NCI-H345 treated with DMSO at 0.1 percent for 48 hours (cell line): ENCODE measurements around the gene RFX4.

ENCODE experiments used
- DNase-seq: peaks from one replicate; lab custom pipeline; 2025; ENCODE audit not compliant: unreplicated experiment; lab: John Stamatoyannopoulos, UW

RFX4 gene

DNA sequence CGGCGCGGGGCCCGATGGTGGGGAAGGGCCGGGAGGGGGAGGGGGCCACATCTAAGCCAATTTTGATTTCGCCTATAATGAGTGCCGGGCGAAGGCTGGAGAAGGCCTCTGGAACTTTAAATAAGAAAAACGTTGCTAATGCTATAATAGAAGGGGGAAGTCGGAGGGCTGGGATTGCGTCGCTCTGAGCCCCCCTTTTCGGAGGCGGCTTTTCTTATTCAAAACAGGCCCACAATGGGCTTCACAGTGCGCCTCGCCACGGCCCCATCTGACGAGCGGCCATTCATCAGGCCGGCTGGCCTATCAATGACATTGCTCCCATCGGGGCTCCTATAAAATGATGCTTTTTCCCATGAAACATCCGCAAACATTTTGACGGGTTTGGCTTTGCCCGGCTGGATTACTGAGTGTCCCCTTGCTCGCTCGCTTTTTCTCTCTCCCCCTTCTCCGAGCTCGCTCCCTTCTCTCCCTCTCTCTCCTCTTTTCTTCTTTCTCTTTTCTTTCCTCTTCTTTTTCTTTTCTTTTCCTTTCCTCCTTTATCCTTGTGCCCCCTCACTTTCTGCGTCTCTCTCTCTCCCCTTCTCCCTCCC, at the start of gene RFX4:
TSS of gene RFX4 (plus strand) at position 364 of the 590 bp plus-strand sequence. CDS start 317 bp downstream, outside the sequence.
- DNase-seq: no peak

- DNase-seq: no peak
These were observed 41.6 kb upstream of the RFX4 start for GRCh38 chr12:106541201-106541600.

DNA sequence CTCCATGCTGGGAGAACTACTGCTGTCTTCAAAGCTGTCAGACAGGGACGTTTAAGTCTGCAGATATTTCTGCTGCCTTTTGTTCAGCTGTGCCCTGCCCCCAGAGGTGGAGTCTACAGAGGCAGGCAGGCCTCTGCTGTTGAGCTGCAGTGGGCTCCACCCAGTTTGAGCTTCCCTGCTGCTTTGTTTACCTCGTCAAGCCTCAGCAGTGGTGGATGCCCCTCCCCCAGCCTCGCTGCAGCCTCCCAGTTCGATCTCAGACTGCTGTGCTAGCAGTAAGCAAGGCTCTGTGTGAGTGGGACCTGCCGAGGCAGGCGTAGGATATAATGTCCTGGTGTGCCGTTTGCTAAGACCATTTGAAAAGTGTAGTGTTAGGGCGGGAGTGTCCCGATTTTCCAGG, 31.4 kb upstream of the RFX4 start:
- DNase-seq: no peak

DNA sequence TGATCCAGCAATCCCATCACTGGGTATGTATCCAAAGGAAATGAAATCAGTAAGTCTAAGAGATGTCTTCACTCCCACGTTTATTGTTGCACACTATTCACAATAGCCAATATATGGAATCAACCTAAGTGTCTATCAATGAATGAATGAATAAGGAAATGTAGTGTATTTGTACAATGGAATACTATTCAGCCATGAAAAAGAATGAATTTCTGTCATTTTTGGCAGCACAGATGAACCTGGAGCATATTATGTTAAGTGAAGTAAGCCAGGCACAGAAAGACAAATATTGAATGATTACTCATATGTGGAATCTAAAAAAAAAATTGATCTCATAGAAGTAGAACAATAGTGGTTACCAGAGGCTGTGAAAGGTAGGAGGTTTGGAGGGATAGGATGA, 30.6 kb upstream of the RFX4 start:
- no peak for DNase-seq

DNA sequence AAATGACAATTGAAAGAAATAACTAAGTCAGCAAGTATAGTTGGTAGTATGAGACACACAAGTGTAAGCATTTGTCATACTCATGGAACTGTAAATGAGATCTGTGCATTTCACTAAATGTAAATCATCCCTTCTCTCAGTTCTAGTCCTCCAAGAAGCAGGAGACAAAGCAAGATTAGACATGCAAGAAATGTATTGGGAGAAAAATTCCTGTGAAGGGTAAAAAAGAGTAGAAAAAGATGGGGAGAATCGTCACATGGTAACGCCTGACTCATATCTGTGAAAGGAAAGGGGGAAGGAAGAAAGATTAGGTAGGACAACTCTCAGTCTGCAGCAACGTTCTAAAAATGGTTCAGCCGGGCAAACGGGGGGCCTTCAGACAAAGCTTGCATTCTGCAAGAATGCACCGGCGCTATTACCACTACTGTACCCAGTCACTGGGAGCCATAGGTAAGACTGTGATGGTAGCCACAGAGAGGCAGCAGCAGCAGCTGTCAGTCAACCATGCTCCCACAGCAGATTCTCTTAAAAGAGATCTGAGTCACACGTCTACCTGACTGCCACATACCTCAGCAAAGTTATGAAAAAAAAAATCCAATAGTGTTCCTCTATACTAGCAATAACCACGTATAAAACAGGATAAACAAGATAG, 18.0 kb upstream of the RFX4 start:
- DNase-seq: no peak

GRCh38 chr12:106566771-106567170, 16.0 kb upstream of the RFX4 start:
- no peak for DNase-seq

DNA sequence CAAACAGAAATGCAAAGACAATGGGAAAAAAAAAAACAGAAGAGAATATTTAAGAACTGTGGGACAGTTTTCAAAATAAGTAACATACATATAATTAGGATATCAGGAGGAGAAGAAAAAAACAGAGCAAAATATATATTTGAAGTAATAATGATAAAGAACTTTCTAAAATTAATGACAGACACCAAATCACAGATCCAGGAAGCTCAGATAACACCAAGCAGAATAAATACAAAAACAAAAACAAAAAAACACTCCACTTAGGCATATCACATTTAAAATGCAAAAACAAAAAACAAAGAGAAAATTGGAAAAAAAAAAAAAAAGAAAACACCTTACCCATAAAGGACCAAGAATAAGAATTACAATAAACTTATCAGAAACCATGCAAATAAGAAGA, 9.6 kb upstream of the RFX4 start:
- no peak for DNase-seq

DNA sequence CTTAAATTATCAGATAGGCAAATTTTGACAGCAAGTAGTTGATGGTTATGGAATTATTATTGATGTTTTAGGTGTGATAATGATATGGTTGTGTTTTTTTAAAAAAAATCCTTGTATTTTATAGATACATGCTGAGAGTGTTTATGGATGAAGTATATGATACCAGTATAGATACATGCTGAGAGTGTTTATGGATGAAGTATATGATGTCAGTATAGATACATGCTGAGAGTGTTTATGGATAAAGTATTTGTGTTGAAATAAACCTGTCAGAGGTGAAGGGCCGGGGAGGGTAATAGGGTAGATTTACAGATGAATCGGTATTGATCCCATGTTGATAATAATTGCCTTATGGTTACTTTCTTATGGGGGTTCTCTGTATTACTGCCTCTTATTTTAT, 6.0 kb upstream of the RFX4 start:
- DNase-seq: no peak

DNA sequence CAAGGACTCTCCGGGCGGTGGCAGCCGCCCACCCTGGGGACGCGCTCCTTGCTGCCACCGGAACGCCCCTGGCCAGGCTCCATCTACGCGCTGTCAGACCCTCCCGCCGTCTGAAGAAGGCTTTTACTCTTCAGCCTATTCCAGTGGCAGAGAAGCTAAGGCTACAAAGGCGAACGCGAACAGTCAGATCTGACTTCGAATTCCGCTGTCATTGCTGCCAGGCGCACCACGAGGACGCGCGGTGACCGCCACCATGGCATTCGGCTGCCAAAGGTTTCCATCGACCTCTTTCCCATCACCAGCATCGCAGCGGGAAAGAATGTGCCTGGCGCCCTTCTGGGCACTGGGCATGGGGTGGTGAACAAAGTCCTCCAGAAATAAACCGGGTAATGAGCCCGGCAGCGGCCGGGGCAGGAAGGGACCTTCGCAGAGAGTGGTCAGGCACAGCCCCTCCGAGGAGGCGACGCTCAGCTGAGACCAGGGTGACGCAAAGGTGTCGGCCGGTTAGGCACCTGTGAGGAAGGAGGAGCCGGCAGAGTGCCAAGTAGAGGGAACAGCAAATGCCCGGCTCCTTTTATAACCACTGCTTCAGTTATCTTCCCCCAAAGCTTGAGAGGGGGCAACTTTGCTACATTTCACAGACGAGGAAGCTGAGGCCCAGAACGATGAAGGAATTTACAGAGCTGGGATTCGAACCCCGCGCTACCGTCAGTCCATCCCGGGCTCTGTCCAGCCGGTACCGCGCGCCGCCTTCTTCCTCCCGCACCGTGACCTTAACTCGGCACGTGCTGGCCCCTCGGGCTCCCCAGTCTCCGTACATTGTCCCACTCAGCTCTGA, 1.9 kb upstream of the RFX4 start:
- DNase-seq: no peak

DNA sequence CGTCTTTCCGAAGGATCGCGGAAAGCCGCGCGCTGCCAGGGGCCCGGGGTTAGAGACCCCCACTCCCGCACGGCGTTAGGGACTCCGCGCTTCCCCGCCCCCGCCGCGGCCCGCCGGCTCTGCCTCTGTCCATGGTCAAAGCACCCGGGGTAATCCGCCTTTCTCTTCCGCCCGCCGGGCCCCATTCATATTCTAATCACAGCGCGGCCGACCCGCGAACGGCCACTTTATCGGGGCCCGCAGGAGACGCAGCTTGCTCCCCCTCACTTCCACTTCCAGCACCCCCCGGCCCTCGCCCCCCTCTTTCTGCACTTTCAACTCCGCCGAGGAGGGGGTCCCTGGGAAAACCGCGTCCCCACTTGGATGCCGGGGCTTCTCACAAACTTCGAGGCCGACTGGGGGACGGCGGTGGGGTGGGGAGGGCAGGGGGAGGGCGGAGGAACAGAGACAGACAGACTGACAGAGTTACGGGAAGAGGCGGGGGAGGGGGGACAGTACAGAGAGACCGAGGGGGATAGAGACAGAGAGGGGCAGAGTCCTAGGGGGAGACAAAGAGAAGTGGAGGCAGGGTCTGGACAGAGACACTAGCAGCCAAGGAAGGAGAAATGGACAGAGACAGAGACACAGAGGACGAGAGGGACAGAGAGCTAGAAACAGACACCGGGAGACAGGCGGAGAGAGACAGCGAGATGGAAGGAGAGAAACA, 1.1 kb upstream of the RFX4 start:
- DNase-seq: no peak

DNA sequence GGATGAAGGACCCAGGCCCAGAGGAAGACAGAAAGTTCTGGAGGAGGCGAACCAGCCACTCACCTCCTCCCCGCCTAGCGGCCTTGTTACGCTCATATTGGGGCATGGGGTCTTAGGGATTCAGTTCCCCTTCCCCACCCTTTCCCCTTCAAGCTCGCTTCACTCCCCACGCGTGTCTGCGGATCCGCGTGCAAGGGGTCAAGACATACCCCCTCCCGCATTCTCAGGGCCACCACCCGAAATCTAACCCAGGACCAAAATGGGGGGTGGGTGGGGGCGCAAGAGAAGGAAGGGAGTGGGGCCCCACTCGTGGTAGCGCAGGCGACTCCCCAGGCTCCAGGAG, 584 bp upstream of the RFX4 start:
- no peak for DNase-seq

DNA sequence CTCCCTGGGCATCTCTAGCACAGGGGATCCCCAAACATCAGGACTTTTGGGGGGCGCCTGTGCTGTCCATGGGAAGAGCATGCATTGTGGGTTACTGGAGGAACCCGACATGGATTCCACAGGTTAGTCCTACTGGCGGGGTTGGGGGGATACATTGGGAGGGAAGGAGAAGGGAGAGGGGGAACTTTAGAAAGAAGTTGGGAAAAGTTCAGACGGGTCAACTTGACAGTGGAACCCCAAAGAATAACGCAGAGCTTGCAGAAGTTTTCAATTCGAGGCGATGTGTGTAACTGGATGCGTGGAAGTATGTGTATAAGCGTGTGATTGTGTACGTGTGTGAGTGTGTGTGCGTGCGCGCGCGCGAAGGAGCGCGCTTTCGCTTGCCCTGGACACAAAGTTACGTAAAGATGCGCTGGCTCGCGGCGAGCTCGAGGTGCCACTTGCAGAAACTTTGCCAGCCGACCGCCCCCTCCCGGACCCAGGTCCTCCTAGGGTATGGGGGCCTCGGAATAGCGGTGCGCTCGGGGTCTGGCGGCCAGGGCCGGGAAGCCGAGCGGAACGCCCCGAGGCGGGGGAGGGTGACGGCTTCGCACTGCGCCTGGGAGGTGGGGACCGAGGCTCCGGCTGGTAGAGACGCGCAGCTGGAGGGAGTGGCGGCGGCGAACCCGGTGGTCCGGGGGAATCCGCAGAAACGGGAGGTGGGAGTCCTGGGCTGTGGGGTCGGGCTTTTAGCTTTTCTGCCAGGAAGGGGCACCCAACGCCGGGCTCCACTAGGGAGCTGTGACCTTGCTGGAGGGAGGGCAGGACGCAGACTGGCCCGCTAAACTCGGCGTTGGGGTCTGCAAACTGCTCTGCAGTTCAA, 669 bp downstream of the RFX4 start:
- no peak for DNase-seq

DNA sequence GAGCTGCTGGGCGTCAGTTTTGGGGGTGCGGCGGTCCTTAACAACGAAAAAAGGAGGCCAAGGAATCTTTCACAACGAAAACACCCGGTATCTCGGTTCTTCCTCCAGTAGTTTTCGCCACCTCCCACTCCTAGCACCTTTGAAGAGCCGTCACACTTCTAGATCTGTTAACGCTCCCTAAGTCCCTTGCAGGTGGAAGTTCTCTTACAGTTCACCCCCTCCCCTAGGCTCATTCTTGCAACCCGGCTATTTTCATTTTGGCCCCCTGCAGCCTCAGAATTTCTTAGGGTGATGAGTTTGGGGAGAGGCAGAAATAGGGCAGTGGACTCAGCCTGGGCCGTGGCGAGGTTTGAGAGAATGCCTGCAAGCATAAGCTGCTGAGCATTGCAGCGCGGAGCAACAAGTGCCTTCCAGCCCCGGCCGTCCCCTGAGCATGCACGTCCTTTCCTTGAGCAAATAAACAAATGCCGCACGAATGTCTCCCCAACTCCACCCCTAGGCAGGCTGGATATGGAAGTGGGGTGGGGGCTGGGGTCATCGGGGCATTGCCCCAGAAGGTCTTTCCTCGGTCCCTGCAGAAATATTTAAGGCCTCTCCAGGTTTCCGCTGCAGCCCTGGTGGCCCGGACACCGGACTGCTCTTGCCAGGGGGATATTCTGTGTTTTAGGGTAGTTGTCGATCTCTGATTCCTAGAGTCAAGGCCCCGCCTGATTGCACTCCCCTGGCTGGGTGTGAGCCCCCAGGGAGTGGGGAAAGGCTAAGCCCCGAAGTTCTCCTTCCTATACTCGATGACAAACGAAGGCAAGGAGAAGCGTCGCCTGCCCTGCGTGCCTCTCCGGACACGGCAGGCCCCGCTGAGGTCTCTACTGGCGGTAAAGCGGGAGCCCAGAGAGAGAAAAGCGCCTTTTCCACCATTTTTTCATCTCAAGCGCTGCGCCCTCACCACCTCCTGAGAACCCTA, 1.6 kb downstream of the RFX4 start:
- peak; percentile 24 for DNase-seq

GRCh38 chr12:106585105-106585520, 2.3 kb downstream of the RFX4 start:
- no peak for DNase-seq

GRCh38 chr12:106585521-106586277, 2.9 kb downstream of the RFX4 start:
- DNase-seq: no peak

DNA sequence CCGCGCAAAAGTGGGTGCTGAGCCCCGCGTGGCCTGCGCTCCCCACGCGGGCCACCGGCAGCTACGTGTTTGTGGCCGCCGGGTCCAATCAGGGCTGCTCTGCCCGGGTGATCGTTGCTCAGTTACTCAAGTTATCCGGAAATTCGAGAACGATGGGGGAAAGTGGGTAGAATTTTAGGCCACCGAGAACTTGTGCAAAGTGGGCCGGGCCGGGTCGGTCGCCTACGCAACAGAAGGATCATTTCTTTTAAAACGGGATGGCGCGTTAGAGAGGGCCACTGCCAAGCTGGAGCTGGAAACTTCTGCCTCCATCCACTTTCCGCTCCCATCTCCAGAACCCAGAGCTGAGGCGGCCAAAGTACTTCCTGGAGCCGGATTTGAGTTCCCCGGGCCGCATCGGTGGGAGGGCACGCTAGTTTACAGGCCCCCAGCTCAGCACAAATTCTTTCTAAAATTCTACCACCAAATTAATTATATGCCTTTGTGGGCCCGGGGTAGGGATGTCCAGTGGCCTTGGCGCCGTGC, 3.5 kb downstream of the RFX4 start:
- no peak for DNase-seq

DNA sequence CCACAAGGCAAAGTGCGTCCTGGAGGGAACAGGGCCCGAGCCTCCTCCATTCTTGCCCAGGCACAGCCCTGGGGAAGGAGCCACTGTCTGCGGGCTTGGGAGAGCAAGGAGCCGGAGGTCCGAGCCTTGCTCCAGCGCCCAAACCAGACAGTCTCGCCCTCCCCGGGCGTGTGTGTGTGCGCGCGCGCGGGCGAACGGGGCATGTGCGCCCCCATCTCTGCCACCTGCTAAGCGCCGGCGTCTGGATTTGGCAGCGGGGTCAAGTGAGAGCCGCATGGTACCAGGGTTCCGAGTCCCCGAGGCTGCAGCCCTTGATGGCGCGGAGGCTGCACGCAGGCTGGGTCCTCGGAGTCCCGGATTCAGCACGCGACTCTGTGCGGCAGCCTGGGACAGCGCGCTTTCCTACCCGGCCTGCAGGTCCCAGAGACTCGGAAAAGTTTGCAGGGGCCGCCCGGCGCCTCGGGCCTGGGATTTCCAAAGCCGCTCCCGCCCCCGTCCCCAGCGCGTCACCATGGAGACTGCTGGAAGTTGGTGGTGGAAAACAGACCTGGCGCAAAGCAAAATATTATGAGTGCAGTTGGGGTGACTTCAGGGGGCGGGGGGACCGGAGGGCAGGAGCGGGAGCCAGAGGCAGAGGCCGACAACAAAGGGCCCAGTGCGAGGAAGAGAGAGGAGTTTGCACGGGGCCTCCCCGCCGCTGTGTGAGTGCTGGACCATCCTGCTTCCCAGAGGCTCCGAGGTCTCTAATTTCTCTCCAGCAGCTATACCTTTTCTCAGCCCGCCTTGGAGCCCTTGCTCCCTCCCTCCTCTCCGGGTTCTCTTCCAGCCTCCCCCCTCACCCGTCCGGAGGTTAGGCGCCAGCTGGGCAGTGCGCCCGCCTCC, 4.2 kb downstream of the RFX4 start:
- no peak for DNase-seq

DNA sequence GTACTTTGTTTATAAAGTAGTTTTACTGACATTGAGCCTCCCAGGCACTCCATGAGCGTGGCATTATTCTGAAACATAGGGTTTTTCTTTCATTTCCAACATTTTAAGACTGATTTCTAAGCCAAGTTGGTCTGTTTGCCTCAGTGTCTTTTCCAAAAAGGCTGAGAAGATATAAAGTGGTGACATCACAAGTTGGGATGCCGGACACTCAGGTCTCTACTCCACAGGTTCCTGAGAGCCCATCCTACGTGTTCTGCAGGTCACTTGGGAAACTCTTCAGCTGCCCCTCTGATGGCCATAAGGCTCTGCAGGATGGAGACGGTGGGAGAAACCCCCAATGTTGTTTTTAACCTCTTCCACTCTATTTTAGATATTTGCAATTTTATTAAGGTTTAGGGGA, 6.0 kb downstream of the RFX4 start:
- DNase-seq: no peak
